GM18502 (cell line): ENCODE data around the gene CNTNAP5.

Experiments used
- ATAC-seq: cut with Tn5 transposase; IDR thresholded peaks from one replicate; pipeline ENCODE4 v1.9.1; 2021; ENCODE audit warnings: mild to moderate bottlenecking; ENCODE audit not compliant: unreplicated experiment, poor library complexity

CNTNAP5 gene

GRCh38 chr2:124145982-124146381 lies 120.9 kb downstream of the CNTNAP5 start:
- ATAC-seq = no peak

- ATAC-seq = no peak
Observed at GRCh38 chr2:124147552-124147951, 122.5 kb downstream of the CNTNAP5 start.

- ATAC-seq = no peak
Observed at GRCh38 chr2:124149571-124149970, 124.5 kb downstream of the CNTNAP5 start.

- no peak for ATAC-seq
Observed at GRCh38 chr2:124151691-124152090, 126.6 kb downstream of the CNTNAP5 start.

DNA sequence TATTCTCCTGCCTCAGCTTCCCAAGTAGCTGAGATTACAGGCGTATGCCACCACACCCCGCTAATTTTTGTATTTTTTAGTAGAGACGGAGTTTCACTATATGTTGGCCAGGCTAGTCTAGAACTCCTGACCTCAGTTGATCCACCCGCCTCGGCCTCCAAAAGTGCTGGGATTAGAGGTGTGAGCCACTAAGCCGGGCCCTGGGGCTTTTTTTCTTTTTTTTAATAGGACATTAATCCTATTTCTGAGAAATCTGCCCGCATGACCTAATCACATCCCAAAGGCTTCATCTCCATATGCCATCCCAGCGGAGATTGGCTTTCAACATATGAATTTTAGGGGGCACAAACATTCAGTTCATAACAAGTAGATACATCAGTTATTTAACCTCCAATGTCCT lies 128.6 kb downstream of the CNTNAP5 start:
- ATAC-seq = no peak

DNA sequence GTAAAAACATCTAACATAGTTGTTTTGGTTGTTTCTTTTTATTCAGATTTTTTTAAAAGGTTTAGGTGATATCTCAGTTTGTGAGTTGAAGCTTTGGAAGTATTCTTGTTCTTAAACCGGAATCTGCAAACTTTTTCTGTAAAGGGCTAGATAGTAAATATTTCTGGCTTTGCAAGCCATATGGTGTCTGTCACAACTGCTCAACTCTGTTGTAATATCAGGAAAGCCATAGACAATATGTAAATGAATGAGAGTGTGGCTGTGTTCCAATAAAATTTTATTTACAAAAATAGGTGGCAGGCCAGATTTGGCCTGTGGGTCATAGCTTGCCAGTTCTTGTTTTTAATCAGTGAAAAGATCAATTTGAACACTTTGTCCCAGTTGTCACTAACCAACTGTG lies 134.1 kb downstream of the CNTNAP5 start:
- no peak for ATAC-seq

- no peak for ATAC-seq
Observed at GRCh38 chr2:124161542-124161941, 136.5 kb downstream of the CNTNAP5 start.

DNA sequence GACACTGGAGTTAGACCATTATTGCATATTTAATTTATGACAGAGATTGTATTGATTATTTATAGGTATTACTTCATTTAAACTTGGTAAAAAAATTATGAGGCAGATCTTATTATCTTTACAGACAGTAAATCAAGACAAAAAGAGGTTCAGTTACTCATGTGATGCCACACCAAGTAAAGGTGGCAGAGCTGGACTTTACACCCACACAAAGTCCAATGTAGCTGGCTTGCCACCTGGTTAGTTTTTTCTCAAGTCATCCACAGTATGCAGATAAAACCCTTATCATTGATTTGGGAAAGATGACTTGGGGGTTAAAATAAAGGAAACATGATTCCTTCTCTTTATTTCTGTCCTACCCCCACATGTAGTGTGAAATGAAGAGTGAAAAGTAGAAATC lies 137.2 kb downstream of the CNTNAP5 start:
- ATAC-seq = no peak

DNA sequence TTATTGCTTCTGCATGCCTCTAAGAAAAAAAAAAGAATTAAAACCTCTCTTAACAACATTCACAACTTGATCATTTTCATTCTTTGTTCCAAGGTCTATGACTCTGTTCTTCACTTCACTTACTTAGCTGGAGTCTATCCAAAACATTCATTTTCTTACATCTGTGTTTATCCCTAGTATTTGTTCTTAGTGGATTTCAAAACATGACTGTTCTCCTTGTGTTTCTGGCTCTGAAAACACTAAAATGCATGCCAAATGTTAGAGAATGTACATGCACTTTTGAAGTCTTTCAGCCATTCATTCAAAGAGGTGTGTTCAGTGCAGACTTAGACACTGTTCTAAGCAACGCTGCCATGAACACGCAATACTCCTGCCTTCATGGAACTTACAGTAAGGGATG lies 138.8 kb downstream of the CNTNAP5 start:
- no peak for ATAC-seq

GRCh38 chr2:124165698-124166097 lies 140.6 kb downstream of the CNTNAP5 start:
- ATAC-seq = no peak

DNA sequence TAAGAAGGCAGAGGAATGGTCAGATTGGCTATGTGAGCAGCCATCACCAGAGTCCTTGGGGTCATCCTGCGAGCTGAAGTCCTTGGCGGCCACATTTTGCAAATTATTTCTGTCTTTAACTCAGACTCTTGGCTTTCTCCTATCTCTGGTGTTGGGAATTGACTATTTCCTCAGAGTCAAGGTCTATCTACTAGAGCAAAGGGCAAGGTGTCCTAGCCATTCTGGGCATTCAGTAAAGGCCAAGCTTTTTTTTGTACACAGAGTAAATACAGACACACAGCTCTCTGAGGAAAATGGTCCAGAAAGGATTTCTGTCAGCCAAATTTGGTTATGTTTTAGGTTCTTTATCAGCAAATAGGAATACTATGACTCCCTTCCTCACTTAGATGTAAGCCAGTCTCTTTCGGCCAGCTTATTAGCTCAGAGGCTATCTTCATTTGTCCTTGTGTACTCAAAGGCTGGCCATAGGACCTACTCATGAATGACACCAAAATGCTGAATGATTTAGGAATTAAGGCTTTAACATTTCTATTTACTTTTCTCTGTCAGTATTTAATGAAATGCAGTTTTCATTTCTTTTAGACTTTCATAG lies 146.5 kb downstream of the CNTNAP5 start:
- ATAC-seq = no peak

GRCh38 chr2:124178719-124179118 lies 153.6 kb downstream of the CNTNAP5 start:
- no peak for ATAC-seq

DNA sequence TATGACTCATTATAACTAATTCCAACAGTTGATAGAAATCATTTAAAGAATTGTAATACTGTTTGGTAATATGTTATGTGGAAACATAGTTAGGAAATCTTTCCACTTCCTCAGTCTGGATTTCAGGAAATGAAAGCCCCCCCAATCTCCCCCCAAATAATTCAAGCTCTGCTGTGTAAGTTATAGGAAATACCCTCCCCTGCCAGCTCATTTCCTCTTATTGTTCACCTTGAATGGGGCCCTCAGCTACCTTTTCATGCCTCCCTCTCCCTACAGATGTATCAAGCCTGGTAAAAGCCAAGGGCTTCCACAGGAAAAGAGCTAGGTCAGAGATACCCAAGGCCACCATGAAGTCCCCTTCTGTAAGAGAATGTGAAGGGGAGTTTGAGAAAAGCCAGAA lies 155.5 kb downstream of the CNTNAP5 start:
- no peak for ATAC-seq

DNA sequence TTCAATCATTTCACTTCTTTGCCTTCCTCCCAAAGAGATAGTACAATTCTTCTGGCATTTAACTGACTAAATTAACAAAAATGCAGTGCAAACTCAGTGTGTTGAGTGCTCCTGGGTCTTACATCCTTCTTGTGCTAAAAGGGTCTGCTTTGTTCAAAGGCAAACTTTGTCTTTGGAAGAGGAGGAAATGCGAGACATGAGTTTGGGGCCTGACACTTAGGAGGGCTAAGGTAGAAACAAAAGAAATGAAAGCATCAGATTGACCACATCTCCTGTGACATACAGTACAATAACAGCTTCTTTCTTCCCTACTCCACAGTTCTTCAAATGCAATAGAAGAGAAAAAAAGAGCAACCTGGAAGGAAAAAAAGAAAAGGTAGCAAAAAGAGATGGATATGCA lies 161.7 kb downstream of the CNTNAP5 start:
- ATAC-seq = no peak

GRCh38 chr2:124187948-124188347 lies 162.9 kb downstream of the CNTNAP5 start:
- ATAC-seq = no peak

DNA sequence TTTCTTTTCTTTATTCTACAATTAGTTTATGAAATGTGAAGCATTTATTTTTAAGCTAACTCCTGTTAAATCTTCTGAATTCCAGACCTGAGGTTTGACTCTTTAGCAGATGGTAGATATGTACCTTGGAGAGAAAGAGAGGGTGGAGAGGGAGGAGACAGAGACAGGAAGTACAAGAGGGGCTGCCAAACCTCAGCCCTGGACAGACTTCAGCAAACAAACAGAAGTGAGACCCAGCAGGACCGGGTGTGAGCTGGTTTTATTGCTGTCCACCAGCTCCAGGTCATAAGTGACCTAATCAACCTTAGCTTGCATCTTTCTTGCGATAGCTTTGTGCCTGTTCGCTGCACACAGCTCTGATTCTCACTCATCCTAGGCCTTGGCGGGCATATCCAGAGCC lies 168.6 kb downstream of the CNTNAP5 start:
- ATAC-seq = no peak

- no peak for ATAC-seq
Observed at GRCh38 chr2:124201713-124202112, 176.6 kb downstream of the CNTNAP5 start.

- ATAC-seq = no peak
Observed at GRCh38 chr2:124209441-124209840, 184.4 kb downstream of the CNTNAP5 start.

DNA sequence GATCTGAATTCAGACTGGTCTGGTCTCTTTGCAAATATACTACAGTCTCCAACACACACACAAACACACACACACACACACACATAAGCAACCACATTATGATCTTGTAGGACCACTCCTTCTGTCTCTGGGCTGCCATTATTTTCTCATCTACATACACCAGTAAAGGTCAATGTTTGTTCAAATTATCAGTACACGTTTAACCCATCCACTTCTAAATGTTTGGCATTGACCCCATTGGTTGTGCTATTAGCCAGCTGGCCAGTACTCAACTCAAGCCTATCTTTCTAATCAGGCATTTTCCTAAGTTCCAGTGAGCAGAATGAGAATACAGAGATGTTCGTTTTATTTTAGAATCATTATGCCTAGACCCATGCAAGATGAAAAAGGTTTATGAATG lies 186.4 kb downstream of the CNTNAP5 start:
- no peak for ATAC-seq

DNA sequence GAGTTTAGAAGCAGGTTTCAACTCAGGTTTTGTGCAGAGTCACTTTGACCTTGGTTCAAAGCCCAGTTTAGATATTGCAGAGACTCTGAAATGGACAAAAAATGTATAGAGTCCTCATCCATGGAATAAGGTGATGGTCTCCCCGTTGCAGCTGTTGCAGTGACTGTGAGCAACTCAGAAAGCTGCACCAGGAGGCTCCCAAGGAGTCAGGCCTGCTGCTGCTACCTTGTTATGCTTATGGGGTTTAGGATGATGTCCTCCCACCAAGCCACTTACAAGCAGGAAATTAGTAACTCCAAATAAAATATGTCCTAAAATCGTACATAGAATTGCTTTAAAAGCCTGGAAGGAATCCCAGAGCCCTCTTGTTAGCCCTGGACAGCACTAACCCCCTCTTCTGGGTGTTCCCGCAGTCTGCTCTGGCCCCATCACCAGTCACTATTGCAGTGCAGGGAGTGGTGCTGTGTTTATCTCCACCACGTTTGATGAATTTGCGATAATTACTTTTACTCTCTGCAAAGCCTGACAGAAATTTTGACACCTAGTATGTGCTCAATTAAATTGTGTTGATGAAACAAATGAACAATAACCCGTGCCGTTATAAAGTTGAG lies 189.0 kb downstream of the CNTNAP5 start:
- ATAC-seq = no peak

GRCh38 chr2:124246170-124246569 lies 221.1 kb downstream of the CNTNAP5 start:
- ATAC-seq = no peak

DNA sequence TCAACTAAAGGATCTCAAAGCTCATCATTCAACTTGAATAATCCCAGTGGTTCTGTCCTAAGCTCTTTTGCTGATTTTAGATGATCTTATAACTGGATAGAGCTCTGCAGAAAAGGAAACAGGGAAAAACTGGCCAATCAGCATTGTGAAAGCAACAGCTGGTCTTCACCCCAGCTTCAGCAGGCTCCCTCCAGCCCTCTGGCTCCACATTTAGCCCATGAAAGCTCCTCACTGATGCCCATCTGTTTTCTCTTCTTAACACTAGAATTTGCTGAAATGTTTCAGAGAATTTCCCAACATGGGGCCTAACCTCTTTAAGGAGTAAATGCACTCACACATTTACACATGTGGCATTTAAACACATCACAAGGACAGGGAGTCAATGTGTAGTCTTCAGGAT lies 223.3 kb downstream of the CNTNAP5 start:
- ATAC-seq = no peak
